NCI-H774 (cell line): Measurements from ENCODE around the gene RNPS1.

Experiments used
- DNase-seq: peaks from one replicate; lab custom pipeline; 2025; lab: John Stamatoyannopoulos, UW

The RNPS1 gene

GRCh38 chr16:2213817-2214718 lies 53.9 kb downstream of the RNPS1 start:
- no peak for DNase-seq

- no peak for DNase-seq
These were observed 55.3 kb downstream of the RNPS1 start for GRCh38 chr16:2212362-2213324.

DNA sequence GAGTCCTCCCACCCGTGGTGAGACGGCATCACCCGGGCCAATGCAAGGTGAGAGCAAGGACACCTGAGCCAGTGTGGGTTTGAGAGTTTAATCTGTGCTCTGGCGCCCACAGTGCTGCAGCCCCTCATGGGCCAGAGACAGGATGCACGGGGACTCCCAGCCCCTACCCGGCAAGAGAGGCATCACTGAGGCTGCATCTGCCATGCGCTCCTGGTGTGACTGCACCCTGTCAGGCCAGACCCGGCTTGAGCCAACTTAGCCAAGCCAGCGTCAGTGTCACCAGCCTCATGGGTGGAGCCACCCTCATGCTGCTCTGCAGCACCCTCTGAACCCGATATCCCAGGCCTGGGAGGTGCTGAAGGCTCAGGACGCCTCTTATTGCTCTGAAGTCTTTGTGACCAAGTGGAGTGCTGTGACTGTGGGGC lies 56.0 kb downstream of the RNPS1 start:
- DNase-seq: no peak

DNA sequence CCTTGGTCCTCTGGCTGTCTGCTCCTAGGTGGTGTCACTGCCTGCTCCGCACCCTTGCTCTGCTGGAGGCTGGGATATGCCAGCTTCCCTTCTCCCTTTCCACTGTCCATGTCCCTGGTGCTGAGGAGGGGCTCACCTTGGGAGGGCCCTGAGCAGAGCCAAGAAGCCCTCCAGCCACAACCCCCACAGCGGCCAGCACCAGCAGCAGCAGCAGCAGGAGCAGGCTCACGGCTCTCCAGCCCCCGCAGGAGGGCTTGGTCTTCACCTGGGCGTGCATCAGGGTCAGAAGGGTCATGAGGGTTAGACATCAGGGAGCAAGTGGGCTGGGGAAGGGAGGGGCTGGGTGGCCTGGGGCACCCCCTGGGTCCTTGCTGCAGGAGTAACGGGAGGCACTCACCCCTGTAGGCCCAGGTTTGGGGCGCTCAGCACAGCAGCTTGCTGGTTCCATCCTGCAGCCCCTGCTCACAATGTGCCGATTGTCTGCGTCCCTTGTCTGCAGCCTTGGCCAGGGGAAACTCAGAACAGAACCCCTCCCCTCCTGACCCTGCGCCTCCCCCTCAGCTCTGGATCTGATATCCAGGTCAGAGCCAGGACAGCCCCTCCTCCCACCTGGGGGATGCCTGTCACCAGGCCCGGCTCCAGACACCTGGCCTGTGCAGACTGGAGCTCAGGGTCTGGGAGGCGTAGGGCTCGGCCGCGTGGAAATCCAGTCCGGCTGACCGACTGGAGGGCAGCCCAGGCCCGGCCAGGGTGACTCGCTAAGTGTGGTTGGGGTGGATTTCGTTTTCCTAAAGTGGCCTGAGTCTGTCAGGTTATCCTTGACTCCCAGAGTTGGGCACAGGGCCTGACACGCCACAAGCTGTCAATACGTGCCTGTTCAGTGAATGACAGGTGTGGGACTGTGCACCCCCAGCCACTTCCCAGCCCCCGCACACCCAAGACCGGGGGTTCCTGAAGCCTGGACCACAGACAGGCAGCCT lies 57.2 kb downstream of the RNPS1 start, which contains the start of gene BRICD5:
Gene BRICD5 (minus strand): TSS at position 478 of the 980 bp plus-strand sequence. CDS start 30 bp downstream, at position 448.
- DNase-seq: no peak

DNA sequence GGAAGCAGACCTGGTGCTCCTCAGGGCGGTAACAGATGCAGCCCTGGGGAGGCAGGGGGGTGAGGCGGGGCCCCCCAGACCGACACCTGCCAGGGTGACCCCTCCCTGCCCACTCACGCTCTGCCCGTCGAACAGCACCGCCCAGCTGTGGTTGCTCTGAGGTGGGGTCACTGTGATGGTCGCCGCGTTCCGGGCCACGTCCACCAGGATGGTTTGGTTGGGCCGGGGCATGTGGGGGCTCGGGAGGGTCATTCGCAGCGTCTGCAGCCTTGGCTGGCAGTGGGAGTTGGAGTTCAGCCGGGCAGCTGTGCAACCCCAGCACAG lies 58.0 kb downstream of the RNPS1 start:
- no peak for DNase-seq

GRCh38 chr16:2209258-2210008 lies 58.5 kb downstream of the RNPS1 start:
- no peak for DNase-seq

DNA sequence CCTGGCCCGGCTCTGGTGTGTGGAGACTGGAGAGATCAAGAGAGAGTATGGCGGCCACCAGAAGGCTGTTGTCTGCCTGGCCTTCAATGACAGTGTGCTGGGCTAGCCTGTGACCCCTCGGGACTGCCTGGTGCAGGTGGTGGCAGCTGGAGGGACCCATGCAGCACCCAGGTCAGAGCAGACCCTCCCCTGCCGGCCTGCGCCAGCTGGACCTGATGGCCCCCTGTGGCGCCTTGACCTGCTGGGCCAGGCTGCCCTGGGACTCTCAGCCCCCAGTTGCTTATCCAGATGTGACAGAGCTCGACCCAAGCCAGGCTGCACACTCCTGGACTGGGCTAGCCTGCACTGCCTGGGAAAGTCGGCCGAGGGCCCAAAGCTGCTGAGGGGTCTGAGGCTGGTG lies 59.2 kb downstream of the RNPS1 start:
- DNase-seq: no peak

DNA sequence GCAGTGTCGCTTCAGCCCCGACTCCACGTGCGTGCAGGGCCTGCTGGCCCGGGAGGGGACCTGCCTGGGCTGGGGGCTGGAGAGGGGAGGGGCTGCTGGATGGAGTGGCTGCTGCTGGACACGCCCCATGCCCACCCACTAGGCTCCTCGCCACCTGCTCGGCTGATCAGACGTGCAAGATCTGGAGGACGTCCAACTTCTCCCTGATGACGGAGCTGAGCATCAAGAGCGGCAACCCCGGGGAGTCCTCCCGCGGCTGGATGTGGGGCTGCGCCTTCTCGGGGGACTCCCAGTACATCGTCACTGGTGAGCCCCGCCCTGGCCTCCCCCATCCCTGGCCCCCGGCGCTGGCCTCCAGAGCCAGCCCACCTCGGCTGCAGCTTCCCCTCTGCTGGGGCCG lies 59.6 kb downstream of the RNPS1 start:
- no peak for DNase-seq

DNA sequence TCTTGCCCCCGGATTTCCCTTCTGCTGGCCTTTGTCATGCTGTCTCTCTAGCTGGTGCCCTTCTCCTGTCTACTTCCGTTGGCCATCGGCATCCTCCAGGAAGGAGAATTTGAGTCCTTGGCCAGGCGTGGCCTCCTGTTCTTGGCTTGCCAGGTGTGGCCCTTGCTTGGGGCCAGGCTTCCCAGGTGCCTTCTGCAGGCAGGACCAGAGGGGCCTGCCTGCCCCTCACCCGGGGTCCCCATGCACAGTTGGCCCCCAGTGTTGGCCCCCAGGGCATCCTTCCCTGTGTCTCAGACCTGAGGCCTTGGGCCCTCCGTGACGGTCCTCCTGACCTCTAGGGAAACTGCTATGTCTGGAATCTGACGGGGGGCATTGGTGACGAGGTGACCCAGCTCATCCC lies 60.1 kb downstream of the RNPS1 start:
- no peak for DNase-seq

GRCh38 chr16:2206780-2207433 lies 61.0 kb downstream of the RNPS1 start:
- no peak for DNase-seq

- no peak for DNase-seq
These were observed 61.5 kb downstream of the RNPS1 start for GRCh38 chr16:2206420-2206779.

DNA sequence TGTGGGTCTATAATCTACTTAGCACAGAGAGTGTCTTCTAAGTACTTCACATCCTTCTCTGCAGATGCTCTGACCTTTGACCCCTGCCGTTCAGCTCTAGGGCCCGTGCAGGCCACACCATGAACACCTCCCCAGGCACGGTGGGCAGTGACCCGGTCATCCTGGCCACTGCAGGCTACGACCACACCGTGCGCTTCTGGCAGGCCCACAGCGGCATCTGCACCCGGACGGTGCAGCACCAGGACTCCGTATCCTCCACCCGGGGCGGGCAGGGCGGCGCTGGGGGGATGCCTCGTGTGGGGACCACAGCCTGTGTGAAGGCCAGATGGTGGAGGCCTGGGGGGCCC lies 62.0 kb downstream of the RNPS1 start:
- DNase-seq: no peak

DNA sequence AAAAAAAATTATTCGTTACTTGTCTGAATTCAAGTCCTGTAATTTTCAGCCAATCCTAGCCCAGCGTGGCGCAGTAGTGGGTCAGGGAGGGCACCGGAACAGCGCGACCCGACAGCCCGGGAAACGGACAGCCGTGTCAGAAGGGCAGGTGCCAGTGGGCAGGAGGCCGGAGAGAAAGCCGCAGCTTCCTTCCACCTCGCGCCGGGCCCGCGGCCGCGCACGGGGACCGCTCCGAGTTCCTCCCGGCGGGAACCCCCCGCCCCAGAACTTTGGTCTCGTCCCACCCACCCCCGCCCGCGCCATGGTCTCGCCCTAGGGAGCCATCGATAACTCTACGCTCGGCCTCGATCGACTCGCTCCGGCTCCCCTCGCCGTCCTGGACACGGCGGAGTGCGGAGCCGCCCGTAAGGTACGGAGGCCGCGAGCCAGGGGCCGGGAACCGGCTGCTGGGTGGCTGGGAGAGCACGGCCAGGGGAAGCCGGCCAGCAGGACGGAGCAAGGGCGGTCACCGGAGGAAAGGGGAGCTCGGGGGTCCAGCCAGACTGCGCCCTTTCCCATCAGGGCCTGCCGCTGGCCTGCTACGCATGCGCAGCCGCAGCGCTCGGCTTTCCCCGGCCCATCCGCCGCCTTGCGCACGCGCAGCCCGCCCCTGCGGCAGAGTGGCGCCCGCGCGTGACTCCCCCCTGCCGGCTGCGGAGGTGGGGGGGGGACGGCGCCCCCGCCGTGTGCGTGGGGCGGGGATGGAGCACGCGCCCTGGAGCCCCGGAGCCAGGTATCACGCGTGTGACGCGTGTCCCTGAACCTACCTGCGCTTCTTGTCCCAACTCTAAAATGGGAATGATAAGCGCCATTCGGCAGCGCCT lies 62.6 kb downstream of the RNPS1 start, which contains the start of gene MLST8:
Gene MLST8 (plus strand): TSS at position 351 of the 863 bp plus-strand sequence. CDS start 632 bp downstream, outside the sequence.
- DNase-seq: peak; percentile 51

DNA sequence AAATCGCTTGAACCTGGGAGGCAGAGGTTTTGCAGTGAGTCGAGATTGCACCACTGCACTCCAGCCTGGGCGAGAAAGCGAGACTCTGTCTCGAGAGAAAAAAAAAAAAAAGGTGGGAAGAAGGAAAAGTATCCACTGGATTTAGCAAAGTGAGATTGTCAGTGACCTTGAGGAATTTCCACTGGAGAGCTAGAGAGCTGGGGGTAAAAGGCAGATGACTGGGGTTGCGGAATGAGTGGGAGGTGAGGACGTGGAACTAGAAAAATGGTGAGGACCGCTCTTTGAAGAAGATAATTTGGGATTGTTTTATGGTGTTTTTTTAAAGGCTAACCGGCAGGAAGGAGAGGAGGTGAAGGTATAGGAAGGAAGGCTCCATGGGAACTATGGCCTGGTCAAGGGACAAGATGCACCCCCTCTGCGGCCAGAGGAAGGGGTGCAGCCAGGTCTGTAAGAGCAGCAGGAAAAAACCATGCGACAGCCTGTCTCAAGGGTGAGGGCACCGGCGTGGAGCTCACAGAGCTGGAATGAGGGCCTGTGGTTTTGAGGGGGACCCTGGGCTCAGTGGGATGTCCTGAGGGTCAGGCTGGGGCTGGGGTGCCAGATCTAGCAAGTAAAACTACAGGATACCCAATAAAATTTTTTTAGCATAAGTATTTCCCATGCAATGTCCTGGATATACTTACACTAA lies 63.4 kb downstream of the RNPS1 start:
- DNase-seq: no peak
